HCT116 (cell line): ENCODE measurements around the gene CCDC116. TPM values are rescaled to one million over a fixed set of nuclear protein-coding genes. Genes with fewer than 3 reads are reported as not detected.

Experiments used
- ATAC-seq: fragments of 200-7000 bp; cut with Tn5 transposase; 2 replicates; pipeline ENCODE4 v1.9.1; 2020; ENCODE audit warnings: mild to moderate bottlenecking, moderate library complexity
- BruUV-seq: library from RNA; stranded (reverse); fragments of 400-500 nt; replicated peaks from 2 replicates; lab custom pipeline; 2021; lab: Mats Ljungman, UMichigan
- CTCF ChIA-PET: fragments of 300-600 bp; sonication (Branson Sonifier 250); formaldehyde crosslinking; loops from one replicate; lab custom pipeline; 2021; ENCODE audit warnings: antibody characterized with exemption; lab: Charles Lee
- POLR2A ChIA-PET: fragments of 300-600, 350-600 bp; sonication (Branson Sonifier 250); formaldehyde crosslinking; loops from one replicate; lab custom pipeline; 2021; ENCODE audit warnings: antibody characterized with exemption; lab: Charles Lee
- RAD21 ChIA-PET, 2 experiments: fragments of 300-600 bp; sonication (Branson Sonifier 250); formaldehyde crosslinking; loops; one replicate each; lab custom pipeline; 2023; ENCODE audit warnings: low total read pairs in 2 of 2; ENCODE audit not compliant: uncharacterized antibody in 2 of 2, unreplicated experiment in 2 of 2, low non-redundant PET in 1 of 2; lab: Charles Lee
- DNase-seq: peaks from one replicate; pipeline ENCODE4 v3.0.0-alpha.2; 2010; ENCODE audit warnings: low read depth, low spot score
- H2AFZ ChIP-seq: fragments of 200-600 bp; shearing (Covaris generic), sonication (generic); 2 replicates; pipeline ENCODE4 v1.6.1; 2017; ENCODE audit warnings: low read depth, mixed run types, mixed read lengths, antibody characterized with exemption, low read length; ENCODE audit not compliant: poor library complexity, severe bottlenecking
- H3K27ac ChIP-seq: 2 replicates; pipeline ENCODE4 v1.5.1; 2012; ENCODE audit warnings: low read depth, low read length
- H3K27me3 ChIP-seq: fragments of 200-600 bp; sonication (generic); 2 replicates; pipeline ENCODE4 v1.6.1; 2016; ENCODE audit warnings: mixed run types, low read length, mixed read lengths; ENCODE audit not compliant: insufficient read depth
- H3K36me3 ChIP-seq, 2 experiments: fragments of 200-500 bp in 1 of 2; fragments of 200-600 bp in 1 of 2; sonication (Bioruptor generic) in 1 of 2; sonication (generic) in 1 of 2; 2 replicates each; pipeline versions ENCODE4 v1.5.1 to v1.6.1; 2014 to 2016; ENCODE audit warnings: low read length in 2 of 2, inconsistent platforms in 1 of 2, mixed read lengths in 1 of 2, mixed run types in 1 of 2; ENCODE audit not compliant: insufficient read depth in 2 of 2, control insufficient read depth in 1 of 2
- H3K4me1 ChIP-seq, 2 experiments: fragments of 200-600 bp in 1 of 2; sonication (generic) in 1 of 2; 2 replicates each; pipeline versions ENCODE4 v1.5.1 to v1.6.1; 2012 to 2017; ENCODE audit warnings: low read length in 2 of 2, inconsistent platforms in 1 of 2, mild to moderate bottlenecking in 1 of 2, mixed read lengths in 1 of 2, mixed run types in 1 of 2, moderate library complexity in 1 of 2; ENCODE audit not compliant: insufficient read depth in 2 of 2, control insufficient read depth in 1 of 2
- H3K4me2 ChIP-seq: fragments of 200-600 bp; sonication (generic); 2 replicates; pipeline ENCODE4 v1.6.1; 2017; ENCODE audit warnings: mixed run types, low read length, mixed read lengths
- H3K4me3 ChIP-seq, 2 experiments: fragments of 200-600 bp in 1 of 2; sonication (generic) in 1 of 2; replicated peaks in 1 of 2; 2 replicates each; pipeline ENCODE4 v1.5.1; 2011 to 2016; ENCODE audit warnings: low read length in 2 of 2, control low read depth in 1 of 2, low read depth in 1 of 2, mild to moderate bottlenecking in 1 of 2, mixed read lengths in 1 of 2, mixed run types in 1 of 2
- H3K79me2 ChIP-seq: fragments of 200-600 bp; sonication (generic); 2 replicates; pipeline ENCODE4 v1.6.1; 2017; ENCODE audit warnings: mild to moderate bottlenecking, mixed run types, low read length, moderate library complexity, mixed read lengths; ENCODE audit not compliant: insufficient read depth
- H3K9ac ChIP-seq: fragments of 200-600 bp; sonication (generic); 2 replicates; pipeline ENCODE4 v1.6.1; 2016; ENCODE audit warnings: low read length, mixed read lengths
- H3K9me2 ChIP-seq: fragments of 200-600 bp; sonication (generic), shearing (Covaris generic); 2 replicates; pipeline ENCODE4 v1.6.1; 2017; ENCODE audit warnings: mixed run types, mild to moderate bottlenecking, moderate library complexity; ENCODE audit not compliant: insufficient read depth
- H3K9me3 ChIP-seq, 2 experiments: fragments of 200-500 bp in 1 of 2; fragments of 200-600 bp in 1 of 2; sonication (Bioruptor generic) in 1 of 2; sonication (generic) in 1 of 2; 2 replicates each; pipeline ENCODE4 v1.6.1; 2014 to 2017; ENCODE audit warnings: low read length in 2 of 2, mixed read lengths in 2 of 2, inconsistent platforms in 1 of 2, low read depth in 1 of 2, mild to moderate bottlenecking in 1 of 2, mixed run types in 1 of 2, moderate library complexity in 1 of 2; ENCODE audit not compliant: control insufficient read depth in 1 of 2, insufficient read depth in 1 of 2
- H4K20me1 ChIP-seq: fragments of 200-600 bp; sonication (generic), shearing (Covaris generic); 2 replicates; pipeline ENCODE4 v1.6.1; 2017; ENCODE audit warnings: mixed run types, mild to moderate bottlenecking, moderate library complexity; ENCODE audit not compliant: insufficient read depth
- CEBPB ChIP-seq: IDR thresholded peaks from 2 replicates; pipeline ENCODE4 v1.6.1; 2012; ENCODE audit warnings: low read depth
- ELF1 ChIP-seq: IDR thresholded peaks from 2 replicates; pipeline ENCODE4 v1.6.1; 2012; ENCODE audit warnings: low read depth, borderline replicate concordance
- EZH2 ChIP-seq: fragments of 200-600 bp; sonication (generic); IDR thresholded peaks from 2 replicates; pipeline ENCODE4 v1.6.1; 2017; ENCODE audit warnings: antibody characterized with exemption, mixed run types
- EZH2phosphoT487 ChIP-seq: fragments of 200-600 bp; IDR thresholded peaks from 2 replicates; pipeline ENCODE4 v1.6.1; 2018; ENCODE audit warnings: antibody characterized with exemption, borderline replicate concordance
- FOSL1 ChIP-seq: IDR thresholded peaks from 2 replicates; pipeline ENCODE4 v1.6.1; 2012; ENCODE audit warnings: low read depth
- POLR2A ChIP-seq: IDR thresholded peaks from 2 replicates; pipeline ENCODE4 v1.7.0; 2011; ENCODE audit warnings: borderline replicate concordance; ENCODE audit not compliant: insufficient read depth, insufficient read length; ENCODE audit errors: extremely low read depth
- RAD21 ChIP-seq: IDR thresholded peaks from 2 replicates; pipeline ENCODE4 v1.6.1; 2012; ENCODE audit warnings: low read depth, mild to moderate bottlenecking
- SIN3A ChIP-seq: IDR thresholded peaks from 2 replicates; pipeline ENCODE4 v1.6.1; 2012; ENCODE audit warnings: low read depth
- SP1 ChIP-seq: IDR thresholded peaks from 2 replicates; pipeline ENCODE4 v1.6.1; 2012; ENCODE audit warnings: low read depth
- SRF ChIP-seq: IDR thresholded peaks from 2 replicates; pipeline ENCODE4 v1.6.1; 2012; ENCODE audit warnings: low read depth
- TCF7L2 ChIP-seq: IDR thresholded peaks from 2 replicates; pipeline ENCODE4 v1.7.0; 2011; ENCODE audit warnings: borderline replicate concordance, inconsistent platforms; ENCODE audit not compliant: insufficient read depth, insufficient read length; ENCODE audit errors: extremely low read depth
- ZFX ChIP-seq: fragments of 450-650 bp; IDR thresholded peaks from 2 replicates; pipeline ENCODE4 v1.6.1; 2017
- ZNF274 ChIP-seq: fragments of 200-500 bp; sonication (Bioruptor generic); IDR thresholded peaks from 2 replicates; pipeline ENCODE4 v1.6.1; 2014; ENCODE audit warnings: mild to moderate bottlenecking, low read depth, low read length, inconsistent platforms
- intact Hi-C: fragments of 100-400 bp; cut with micrococcal nuclease; formaldehyde crosslinking; loops from 2 replicates; pipeline ENCODE4 v1.10.0; 2022
- total RNA-seq: library from RNA; stranded (reverse); gene quantifications from one replicate; pipeline ENCODE4 v1.2.1, GENCODE V29; 2021; ENCODE audit not compliant: unreplicated experiment
- TF ChIP-seq, protein P1 (sequence below): IDR thresholded peaks from 2 replicates; pipeline ENCODE4 v1.6.1; 2012
- TF ChIP-seq, protein P2 (sequence below): IDR thresholded peaks from 2 replicates; pipeline ENCODE4 v1.6.1; 2012

The CCDC116 gene
- total RNA-seq, 1 experiment from 2014 or later = 0.66 TPM

DNA sequence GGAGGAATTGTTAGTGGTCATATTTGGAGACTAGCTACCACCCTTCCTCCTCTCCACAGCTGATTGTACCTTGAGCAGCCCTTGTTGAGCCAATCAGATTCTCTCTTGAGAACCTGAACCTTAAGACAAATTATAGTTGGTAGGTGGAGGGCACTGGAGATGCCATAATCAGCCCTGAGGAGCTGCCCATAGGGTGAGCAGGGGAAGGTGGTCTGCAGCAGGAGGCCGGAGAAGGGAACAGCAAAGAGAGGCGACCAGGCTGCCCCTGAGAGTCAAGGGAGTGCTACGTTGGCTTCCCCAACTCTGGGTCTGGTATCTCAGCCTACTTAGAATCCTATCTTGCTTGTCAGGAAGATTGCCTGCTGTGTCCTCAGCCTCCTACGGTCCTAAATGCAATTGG is 6.8 kb downstream of the CCDC116 start:
- TF ChIP-seq ZNF274 = no peak
- no peak for TF ChIP-seq TCF7L2
- no peak for TF ChIP-seq SIN3A
- TF ChIP-seq CEBPB = no peak
- TF ChIP-seq, all 23 proteins: peak for 0
- no peak overlapping the region for H3K4me3 ChIP-seq
- no peak overlapping the region for H3K4me2 ChIP-seq
- H3K79me2 ChIP-seq = peaks cover 21% of the 10 kb centered on the region; the same call in 1 of the 2 replicates
- no TSS peak for BruUV-seq
- H3K4me1 ChIP-seq = peaks cover 12 to 31% of the 10 kb centered on the region in 2 experiments
- H3K9me2 ChIP-seq = no peaks in the 10 kb centered on the region
- no peak overlapping the region for H3K9ac ChIP-seq
- H3K27me3 ChIP-seq = no peaks in the 10 kb centered on the region
- POLR2A ChIA-PET = no interaction called here
- no peak overlapping the region for H3K27ac ChIP-seq
- CTCF ChIA-PET = no interaction called here
- no peak for DNase-seq
- H3K36me3 ChIP-seq = peaks cover 0 to 5% of the 10 kb centered on the region in 2 experiments; a peak in 1 of 4 replicates
- no peaks in the 10 kb centered on the region for H4K20me1 ChIP-seq
- H2AFZ ChIP-seq = no peak overlapping the region
- RAD21 ChIA-PET = no interaction called here
- no peak for ATAC-seq
- H3K9me3 ChIP-seq = no peaks in the 10 kb centered on the region
- intact Hi-C loops = no loop called here

DNA sequence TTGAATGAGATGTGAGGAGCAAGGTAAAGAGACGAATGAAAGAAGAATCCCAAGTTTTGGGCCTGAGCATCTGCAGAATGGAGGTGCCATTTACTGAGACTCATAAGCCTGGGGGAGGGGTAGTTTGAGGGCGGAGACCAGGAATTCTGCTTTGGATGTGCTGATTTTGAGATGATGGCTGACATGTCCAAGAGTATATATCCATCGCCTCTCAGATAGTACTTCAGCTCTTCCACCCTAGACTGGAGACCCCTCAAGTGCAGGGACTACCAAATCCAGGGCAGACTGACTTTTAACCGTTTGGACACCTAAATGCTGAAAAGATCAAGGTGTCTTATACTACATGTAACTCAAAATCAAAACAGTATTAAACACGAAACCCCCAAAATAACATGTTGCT is 8.2 kb downstream of the CCDC116 start:
- no peak overlapping the region; the same call in 1 of the 2 replicates for H3K27ac ChIP-seq
- CTCF ChIA-PET = interaction anchor here (1.2 to 3.7 kb wide), 5 partner anchors 9 to 193 kb away, joined by 3 to 103 read pairs (median 16); partner anchors contain the start of genes CCDC116 and YDJC
- no peak for ATAC-seq
- H4K20me1 ChIP-seq = no peaks in the 10 kb centered on the region
- H3K79me2 ChIP-seq = peaks cover 21% of the 10 kb centered on the region; the same call in 1 of the 2 replicates
- BruUV-seq = no TSS peak
- RAD21 ChIA-PET = interaction anchor here (0.6 to 1.2 kb wide), 3 partner anchors 11 to 65 kb away, joined by 3 to 7 read pairs (median 5); no protein-coding TSS in a partner anchor
- DNase-seq = no peak
- peak overlapping the region in 1 of 2 experiments; percentile 93; a peak in 1 of 4 replicates for H3K4me3 ChIP-seq
- H3K9me3 ChIP-seq = no peaks in the 10 kb centered on the region
- H3K4me1 ChIP-seq = peaks cover 12 to 31% of the 10 kb centered on the region in 2 experiments
- H3K9ac ChIP-seq = 0 out of 2 replicates have a peak overlapping the region, but pooled peaks have one; percentile 97
- no peak overlapping the region for H2AFZ ChIP-seq
- POLR2A ChIA-PET = interaction anchor here (0.6 to 3.3 kb wide), 4 partner anchors 8 to 27 kb away, joined by 3 to 43 read pairs (median 12); partner anchors contain the start of genes CCDC116, PPIL2 and YDJC
- no peaks in the 10 kb centered on the region for H3K9me2 ChIP-seq
- peak overlapping the region; percentile 94 for H3K4me2 ChIP-seq
- intact Hi-C loops = loop anchor here (2.0 kb wide), 1 partner anchor 74 kb away; the partner anchor contains the start of gene UBE2L3
- no peaks in the 10 kb centered on the region for H3K27me3 ChIP-seq
- TF ChIP-seq RAD21 (no peak), EZH2phosphoT487 (no peak), EZH2 (no peak), CEBPB (no peak), SP1 (no peak), POLR2A (no peak), FOSL1 (no peak), TCF7L2 (no peak), ZFX (no peak), SRF (no peak), ELF1 (no peak), ZNF274 (no peak)
- TF ChIP-seq, protein P1, sequence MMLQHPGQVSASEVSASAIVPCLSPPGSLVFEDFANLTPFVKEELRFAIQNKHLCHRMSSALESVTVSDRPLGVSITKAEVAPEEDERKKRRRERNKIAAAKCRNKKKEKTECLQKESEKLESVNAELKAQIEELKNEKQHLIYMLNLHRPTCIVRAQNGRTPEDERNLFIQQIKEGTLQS = no peak
- TF ChIP-seq, protein P2, sequence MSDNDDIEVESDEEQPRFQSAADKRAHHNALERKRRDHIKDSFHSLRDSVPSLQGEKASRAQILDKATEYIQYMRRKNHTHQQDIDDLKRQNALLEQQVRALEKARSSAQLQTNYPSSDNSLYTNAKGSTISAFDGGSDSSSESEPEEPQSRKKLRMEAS = no peak
- TF ChIP-seq, all 23 proteins: peak for 0
- peaks cover 3 to 5% of the 10 kb centered on the region in 2 experiments; a peak in 2 of 4 replicates for H3K36me3 ChIP-seq
